ENCODE results near the gene EMC9. TPM values are rescaled to one million over a fixed set of nuclear protein-coding genes. Genes with fewer than 3 reads are reported as not detected.

The EMC9 gene
- total and polyA plus RNA-seq, 2 donors = 5.0 to 24.4 TPM

- Histone ChIP-seq H3K27ac (ENCODE audit: low read depth) (no peak overlapping the region), H3K36me3 (ENCODE audit: insufficient read depth) (peaks cover 2% of the 10 kb centered on the region), H3K4me3 (ENCODE audit: low read depth, low read length) (no peak overlapping the region), H3K4me1 (ENCODE audit: insufficient read depth) (no peaks in the 10 kb centered on the region)
- DNase-seq (ENCODE audit: extremely low spot score) = no peak
- 85% methylated on average over 19 of the region's 19 CpGs for WGBS
Observed at GRCh38 chr14:24181371-24182077, 40.1 kb upstream of the EMC9 start.

- no peak overlapping the region for H3K4me3 ChIP-seq (ENCODE audit: low read depth, low read length)
- DNase-seq (ENCODE audit: extremely low spot score) = no peak
- H3K36me3 ChIP-seq (ENCODE audit: insufficient read depth) = peaks cover 2% of the 10 kb centered on the region
- H3K4me1 ChIP-seq (ENCODE audit: insufficient read depth) = no peaks in the 10 kb centered on the region
- WGBS = 67% methylated on average over 18 of the region's 18 CpGs
- peak overlapping the region; percentile 43 for H3K27ac ChIP-seq (ENCODE audit: low read depth)
Observed at GRCh38 chr14:24179961-24180796, 38.8 kb upstream of the EMC9 start.

DNA sequence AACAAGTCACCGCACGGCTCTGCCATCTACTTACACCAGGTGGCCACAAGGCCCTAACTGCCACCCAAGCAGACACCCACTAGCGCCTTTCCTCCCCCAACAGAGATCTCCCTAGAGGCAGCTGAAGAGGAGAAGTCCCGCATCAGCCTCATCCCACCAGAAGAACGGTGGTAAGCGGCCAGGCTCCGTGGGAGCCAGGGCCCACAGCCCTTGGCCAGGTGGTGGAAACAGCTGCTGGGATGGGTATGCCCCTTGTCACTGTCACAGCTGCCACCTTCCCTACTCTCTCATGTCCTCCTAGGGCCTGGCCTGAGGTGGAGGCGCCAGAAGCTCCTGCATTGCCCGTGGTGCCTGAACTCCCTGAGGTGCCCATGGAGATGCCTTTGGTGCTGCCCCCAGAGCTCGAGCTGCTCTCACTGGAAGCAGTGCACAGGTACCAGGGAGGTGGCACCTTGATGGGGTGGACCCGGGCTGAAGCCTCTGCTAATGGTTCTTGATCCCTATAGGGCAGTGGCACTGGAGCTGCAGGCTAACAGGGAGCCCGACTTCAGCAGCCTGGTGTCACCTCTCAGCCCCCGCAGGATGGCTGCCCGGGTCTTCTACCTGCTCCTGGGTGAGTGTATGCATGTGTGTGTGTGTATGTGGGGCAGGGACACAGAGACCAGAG, 38.0 kb upstream of the EMC9 start:
- no peak for DNase-seq (ENCODE audit: extremely low spot score)
- Histone ChIP-seq H3K4me3 (ENCODE audit: low read depth, low read length) (no peak overlapping the region), H3K36me3 (ENCODE audit: insufficient read depth) (peaks cover 2% of the 10 kb centered on the region), H3K4me1 (ENCODE audit: insufficient read depth) (no peaks in the 10 kb centered on the region), H3K27ac (ENCODE audit: low read depth) (peak overlapping the region; percentile 41)
- 90% methylated on average over 14 of the region's 14 CpGs for WGBS

- Histone ChIP-seq H3K4me3 (ENCODE audit: low read depth, low read length) (no peak overlapping the region), H3K27ac (ENCODE audit: low read depth) (no peak overlapping the region), H3K36me3 (ENCODE audit: insufficient read depth) (peaks cover 2% of the 10 kb centered on the region), H3K4me1 (ENCODE audit: insufficient read depth) (no peaks in the 10 kb centered on the region)
- WGBS = 93% methylated on average over 12 of the region's 12 CpGs
- no peak for DNase-seq (ENCODE audit: extremely low spot score)
Observed at GRCh38 chr14:24178399-24179178, 37.2 kb upstream of the EMC9 start.

- Histone ChIP-seq H3K4me3 (ENCODE audit: low read depth, low read length) (no peak overlapping the region), H3K27ac (ENCODE audit: low read depth) (no peak overlapping the region), H3K36me3 (ENCODE audit: insufficient read depth) (peaks cover 2% of the 10 kb centered on the region), H3K4me1 (ENCODE audit: insufficient read depth) (no peaks in the 10 kb centered on the region)
- 90% methylated on average over 14 of the region's 14 CpGs for WGBS
- no peak for DNase-seq (ENCODE audit: extremely low spot score)
Observed at GRCh38 chr14:24177891-24178290, 36.5 kb upstream of the EMC9 start.

DNA sequence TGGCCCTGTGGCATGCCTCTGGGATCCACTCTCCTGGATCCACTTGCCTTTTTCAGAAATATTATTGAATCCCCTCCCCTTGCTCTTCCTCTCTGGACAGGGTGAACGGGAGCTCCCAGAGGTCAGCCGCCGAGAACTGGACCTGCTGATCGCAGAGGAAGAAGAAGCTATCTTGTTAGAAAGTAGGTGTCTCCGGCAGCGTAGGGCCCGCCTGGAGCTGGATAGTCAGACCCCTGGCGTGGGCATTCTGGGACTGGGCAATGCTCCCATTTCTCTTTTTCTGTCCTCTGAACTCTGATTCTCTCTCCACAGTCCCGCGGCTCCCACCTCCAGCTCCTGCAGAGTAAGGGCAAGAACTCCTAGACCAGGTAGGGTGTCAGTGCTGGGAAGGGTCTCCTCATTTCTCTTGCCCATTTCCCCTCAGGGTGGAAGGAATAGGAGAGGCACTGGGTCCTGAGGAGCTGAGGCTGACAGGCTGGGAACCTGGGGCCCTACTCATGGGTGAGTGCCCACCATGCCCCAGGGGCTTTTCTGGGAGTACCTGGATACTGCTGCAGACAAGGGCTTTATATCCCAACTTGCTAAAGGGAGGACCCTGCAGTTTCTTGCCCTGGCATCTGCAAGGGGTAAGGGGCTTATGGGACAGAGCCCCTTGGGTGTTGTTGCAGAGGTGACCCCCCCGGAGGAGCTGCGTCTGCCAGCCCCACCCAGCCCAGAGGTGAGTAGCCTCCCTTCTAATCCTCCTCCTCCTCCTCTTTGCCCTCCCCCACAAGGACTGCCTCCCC, 35.8 kb upstream of the EMC9 start:
- 88% methylated on average over 12 of the region's 12 CpGs for WGBS
- Histone ChIP-seq H3K27ac (ENCODE audit: low read depth) (no peak overlapping the region), H3K4me3 (ENCODE audit: low read depth, low read length) (no peak overlapping the region), H3K36me3 (ENCODE audit: insufficient read depth) (peaks cover 2% of the 10 kb centered on the region), H3K4me1 (ENCODE audit: insufficient read depth) (no peaks in the 10 kb centered on the region)
- no peak for DNase-seq (ENCODE audit: extremely low spot score)

DNA sequence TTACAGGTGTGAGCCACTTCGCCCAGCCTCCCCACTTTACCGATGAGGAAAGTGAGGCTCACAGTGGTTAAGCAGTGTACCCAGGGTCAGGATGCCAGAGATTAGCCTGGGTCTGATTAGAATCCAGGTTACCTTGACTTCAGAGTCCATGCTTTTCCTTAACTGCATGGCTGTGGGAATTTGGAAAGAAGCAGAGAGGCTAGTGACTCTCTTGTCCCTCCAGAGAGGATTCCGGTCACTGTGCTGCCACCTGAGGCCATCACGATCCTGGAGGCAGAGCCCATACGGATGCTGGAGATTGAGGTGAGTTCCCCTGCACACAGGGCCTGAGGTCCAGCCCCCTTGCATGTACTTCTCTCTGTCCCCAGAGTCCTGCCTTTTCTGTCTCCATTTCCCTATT, 35.2 kb upstream of the EMC9 start:
- Histone ChIP-seq H3K36me3 (ENCODE audit: insufficient read depth) (peaks cover 2% of the 10 kb centered on the region), H3K4me1 (ENCODE audit: insufficient read depth) (no peaks in the 10 kb centered on the region), H3K27ac (ENCODE audit: low read depth) (no peak overlapping the region), H3K4me3 (ENCODE audit: low read depth, low read length) (no peak overlapping the region)
- no peak for DNase-seq (ENCODE audit: extremely low spot score)
- 96% methylated on average over 5 of the region's 5 CpGs for WGBS

- no peaks in the 10 kb centered on the region for H3K4me1 ChIP-seq (ENCODE audit: insufficient read depth)
- no peak overlapping the region for H3K27ac ChIP-seq (ENCODE audit: low read depth)
- DNase-seq (ENCODE audit: extremely low spot score) = no peak
- WGBS = 67% methylated on average over 20 of the region's 20 CpGs
- H3K4me3 ChIP-seq (ENCODE audit: low read depth, low read length) = no peak overlapping the region
- no peaks in the 10 kb centered on the region for H3K36me3 ChIP-seq (ENCODE audit: insufficient read depth)
Observed at GRCh38 chr14:24172871-24173281, 31.5 kb upstream of the EMC9 start.

DNA sequence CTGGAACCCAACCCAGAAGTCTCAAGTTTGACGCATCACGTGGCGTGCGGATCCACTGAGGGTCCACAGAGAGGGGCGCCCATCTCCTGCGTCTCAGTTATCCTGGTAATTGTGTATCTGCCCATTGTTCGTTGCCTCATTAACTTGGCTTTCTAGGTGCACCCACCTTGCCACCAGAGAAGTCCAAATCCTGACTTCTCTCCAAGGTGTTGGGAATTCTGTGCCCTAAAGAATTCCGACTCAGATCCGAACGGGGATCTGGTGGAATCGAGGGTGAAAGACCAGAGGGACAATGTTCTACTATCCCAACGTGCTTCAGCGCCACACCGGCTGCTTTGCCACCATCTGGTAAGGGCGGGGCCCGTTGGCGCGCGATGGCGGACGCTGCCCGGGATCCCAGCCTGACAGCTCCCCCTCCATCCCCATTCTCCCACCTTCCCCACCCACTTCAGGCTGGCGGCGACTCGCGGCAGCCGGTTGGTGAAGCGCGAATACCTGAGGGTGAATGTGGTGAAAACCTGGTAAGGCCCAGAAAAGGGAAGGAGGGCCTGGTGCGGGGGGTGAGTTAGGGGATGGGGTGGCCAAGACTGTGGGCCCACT, 31.0 kb upstream of the EMC9 start:
- Histone ChIP-seq H3K4me1 (ENCODE audit: insufficient read depth) (no peaks in the 10 kb centered on the region), H3K36me3 (ENCODE audit: insufficient read depth) (no peaks in the 10 kb centered on the region), H3K27ac (ENCODE audit: low read depth) (no peak overlapping the region), H3K4me3 (ENCODE audit: low read depth, low read length) (peak overlapping the region; percentile 23)
- no peak for DNase-seq (ENCODE audit: extremely low spot score)
- WGBS = 26% methylated on average over 30 of the region's 30 CpGs

DNA sequence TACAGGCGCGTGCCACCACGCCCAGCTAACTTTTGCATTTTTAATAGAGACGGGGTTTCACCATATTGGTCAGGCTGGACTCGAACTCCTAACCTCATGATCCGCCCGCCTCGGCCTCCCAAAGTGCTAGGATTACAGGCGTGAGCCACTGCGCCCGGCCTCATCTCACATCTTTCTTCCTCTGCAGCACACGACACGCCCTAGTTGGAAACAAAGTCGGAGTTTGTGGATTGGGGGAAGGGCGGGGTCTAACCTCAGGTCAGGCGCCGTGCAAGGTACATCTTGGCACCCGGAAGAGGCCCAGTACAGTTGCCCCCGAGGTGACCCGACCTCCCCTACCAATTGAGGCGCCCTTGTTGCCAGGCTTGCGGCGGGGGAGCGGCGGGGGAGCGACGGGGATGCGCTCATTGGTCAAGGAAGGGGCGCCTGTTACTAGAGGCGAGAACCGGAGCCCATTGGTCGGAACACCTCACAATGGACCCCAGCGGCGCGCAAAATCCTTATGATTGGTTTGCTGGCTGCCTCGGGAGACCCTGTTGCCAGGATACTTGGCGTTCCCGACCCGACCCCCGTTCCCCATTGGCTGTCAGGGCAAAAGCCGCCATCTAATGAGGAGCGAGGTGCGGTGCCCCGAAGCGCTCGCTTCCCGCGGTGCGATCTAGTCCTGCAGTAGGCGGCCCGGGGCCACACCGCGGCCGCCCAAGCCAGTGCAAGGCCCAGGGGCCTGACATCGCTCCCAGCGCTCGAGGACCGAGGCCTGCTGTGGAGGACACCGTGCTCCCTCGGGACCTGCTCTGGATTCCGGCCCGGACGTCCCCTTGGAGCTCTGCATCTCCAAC, 30.2 kb upstream of the EMC9 start, which contains the start of gene REC8:
Gene REC8 (plus strand): TSS at position 659 of the 839 bp plus-strand sequence. CDS start 473 bp downstream, outside the sequence.
- DNase-seq (ENCODE audit: extremely low spot score) = peak; percentile 88
- 9% methylated on average over 63 of the region's 63 CpGs for WGBS
- no peak within 1 kb of the TSS for H3K27ac ChIP-seq (ENCODE audit: low read depth)
- H3K4me1 ChIP-seq (ENCODE audit: insufficient read depth) = no peaks in the 10 kb centered on the region
- H3K4me3 ChIP-seq (ENCODE audit: low read depth, low read length) = peak within 1 kb of the TSS; percentile 23
- no peaks in the 10 kb centered on the region for H3K36me3 ChIP-seq (ENCODE audit: insufficient read depth)

- 89% methylated on average over 3 of the region's 3 CpGs for WGBS
- H3K36me3 ChIP-seq (ENCODE audit: insufficient read depth) = no peaks in the 10 kb centered on the region
- no peak for DNase-seq (ENCODE audit: extremely low spot score)
- H3K27ac ChIP-seq (ENCODE audit: low read depth) = no peak overlapping the region
- H3K4me3 ChIP-seq (ENCODE audit: low read depth, low read length) = no peak overlapping the region
- H3K4me1 ChIP-seq (ENCODE audit: insufficient read depth) = no peaks in the 10 kb centered on the region
Observed at GRCh38 chr14:24167469-24168114, 26.2 kb upstream of the EMC9 start.

Measured in urinary bladder (tissue), 4 donors.